ENCODE measurements around the gene MCM8. TPM values are rescaled to one million over a fixed set of nuclear protein-coding genes. Genes with fewer than 3 reads are reported as not detected.
A peak's percentile ranks its signal among the peaks of the same experiment; 100 is the strongest.

The MCM8 gene
- 10 to 100 TPM; 19.9 to 25.4 TPM for total RNA-seq
- 20.3 TPM for polyA plus RNA-seq (ENCODE audit: insufficient read depth, low read depth, low replicate concordance)
- long read RNA-seq, donor 1, partial matches to known transcripts: 0 of 1 reads
- long read RNA-seq, donor 1, other reads (novel, unspliced or antisense): 0 of 1 reads
- long read RNA-seq, donor 2, partial matches to known transcripts: 0 of 1 reads
- long read RNA-seq, donor 2, other reads (novel, unspliced or antisense): 0 of 1 reads

DNA sequence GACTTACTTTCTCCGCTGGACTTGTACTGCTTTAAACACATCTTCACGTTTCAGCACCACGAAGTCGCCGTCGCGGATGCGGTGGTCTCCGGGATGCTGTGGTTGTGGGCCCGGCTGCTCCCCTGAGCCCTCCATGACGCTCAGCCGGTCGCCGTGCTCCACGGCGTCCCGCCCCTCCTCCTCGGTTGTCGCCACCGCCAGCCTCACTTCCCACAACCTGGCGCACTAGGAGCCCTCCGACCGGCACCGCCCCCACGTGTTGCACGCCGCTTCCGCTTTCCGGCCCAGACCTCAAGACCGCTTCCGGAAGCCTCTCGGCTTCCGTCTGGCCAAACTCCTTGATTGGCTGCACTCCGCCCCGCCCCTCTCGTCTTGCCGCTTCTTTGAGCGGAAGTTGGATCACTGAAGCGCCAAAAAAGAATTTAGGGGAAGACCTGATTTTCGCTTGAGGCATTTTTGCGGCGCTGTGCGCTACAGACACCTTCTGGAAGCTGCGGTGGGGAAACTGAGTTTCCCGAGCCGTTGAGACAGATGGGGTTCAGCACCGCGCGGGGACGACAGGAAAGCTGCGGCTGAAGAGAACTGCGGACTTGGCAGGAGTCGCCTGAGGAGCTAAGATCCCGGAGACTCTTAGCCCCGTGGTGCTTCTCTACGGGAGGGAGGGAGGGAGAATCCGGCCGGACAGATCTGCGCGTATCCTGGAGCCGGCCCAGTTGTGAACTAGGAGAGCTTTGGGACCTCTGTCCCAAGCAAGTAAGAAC is at the start of gene MCM8, which contains the start of gene TRMT6:
Gene MCM8, plus strand, starts transcription at position 382 of the 761 bp plus-strand sequence. CDS start 1,364 bp downstream, outside the sequence.
Gene TRMT6, minus strand, starts transcription at position 263 of the 761 bp plus-strand sequence. Its CDS starts 128 bp downstream, at position 135.
- Histone ChIP-seq H3K36me3 (ENCODE audit: low read depth, missing control alignments) (no peaks in the 10 kb centered on the region), H3K4me1 (peaks cover 8% of the 10 kb centered on the region), H3K4me3 (peak within 1 kb of the TSS; percentile 54 to 90), H3K27me3 (no peaks in the 10 kb centered on the region), H3K27ac (peak within 1 kb of the TSS; percentile 48 to 72), H3K9me3 (no peaks in the 10 kb centered on the region)
- WGBS, 2 donors: 0 to 1% methylated on average over 32 to 47 of the region's 61 CpGs
- intact Hi-C loops (cut with DNase I; ENCODE audit: low total_unique reads): no loop called here
- peak; percentile 98 for DNase-seq
- TF ChIP-seq POLR2A (IDR thresholded peaks at IDR 0.05): no peak
- TF ChIP-seq, protein P1, sequence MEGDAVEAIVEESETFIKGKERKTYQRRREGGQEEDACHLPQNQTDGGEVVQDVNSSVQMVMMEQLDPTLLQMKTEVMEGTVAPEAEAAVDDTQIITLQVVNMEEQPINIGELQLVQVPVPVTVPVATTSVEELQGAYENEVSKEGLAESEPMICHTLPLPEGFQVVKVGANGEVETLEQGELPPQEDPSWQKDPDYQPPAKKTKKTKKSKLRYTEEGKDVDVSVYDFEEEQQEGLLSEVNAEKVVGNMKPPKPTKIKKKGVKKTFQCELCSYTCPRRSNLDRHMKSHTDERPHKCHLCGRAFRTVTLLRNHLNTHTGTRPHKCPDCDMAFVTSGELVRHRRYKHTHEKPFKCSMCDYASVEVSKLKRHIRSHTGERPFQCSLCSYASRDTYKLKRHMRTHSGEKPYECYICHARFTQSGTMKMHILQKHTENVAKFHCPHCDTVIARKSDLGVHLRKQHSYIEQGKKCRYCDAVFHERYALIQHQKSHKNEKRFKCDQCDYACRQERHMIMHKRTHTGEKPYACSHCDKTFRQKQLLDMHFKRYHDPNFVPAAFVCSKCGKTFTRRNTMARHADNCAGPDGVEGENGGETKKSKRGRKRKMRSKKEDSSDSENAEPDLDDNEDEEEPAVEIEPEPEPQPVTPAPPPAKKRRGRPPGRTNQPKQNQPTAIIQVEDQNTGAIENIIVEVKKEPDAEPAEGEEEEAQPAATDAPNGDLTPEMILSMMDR (IDR thresholded peaks at IDR 0.05): no peak

DNA sequence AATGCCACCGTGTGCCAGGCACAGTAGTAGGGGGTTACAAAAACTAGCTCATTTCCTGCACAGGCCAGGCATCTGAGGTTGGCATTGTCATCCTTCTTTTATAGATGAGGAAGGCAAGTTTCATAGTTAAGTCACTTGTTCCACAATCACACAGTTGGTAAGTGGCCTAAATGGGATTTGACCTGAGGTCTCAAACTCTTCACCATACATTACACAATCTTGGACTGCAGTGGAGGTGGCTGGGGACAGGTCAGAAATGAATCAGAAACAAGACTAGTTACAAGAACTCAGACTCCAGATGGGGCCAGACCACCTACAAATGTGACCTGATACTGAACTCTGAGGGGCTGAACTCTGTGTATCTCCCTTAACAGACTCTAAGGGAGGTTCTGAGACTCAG is 49.5 kb upstream of the MCM8 start:
- no peak for TF ChIP-seq POLR2A (IDR thresholded peaks at IDR 0.05)
- TF ChIP-seq, protein P1 (IDR thresholded peaks at IDR 0.05): no peak
- 81 to 89% methylated on average over 1 of the region's 1 CpG for WGBS, 2 donors
- no peaks in the 10 kb centered on the region for H3K27me3 ChIP-seq
- H3K4me3 ChIP-seq: no peak overlapping the region
- intact Hi-C loops (cut with DNase I; ENCODE audit: low total_unique reads): no loop called here
- no peaks in the 10 kb centered on the region for H3K9me3 ChIP-seq
- no peaks in the 10 kb centered on the region for H3K4me1 ChIP-seq
- DNase-seq: no peak
- no peaks in the 10 kb centered on the region for H3K36me3 ChIP-seq (ENCODE audit: low read depth, missing control alignments)
- H3K27ac ChIP-seq: no peak overlapping the region

DNA sequence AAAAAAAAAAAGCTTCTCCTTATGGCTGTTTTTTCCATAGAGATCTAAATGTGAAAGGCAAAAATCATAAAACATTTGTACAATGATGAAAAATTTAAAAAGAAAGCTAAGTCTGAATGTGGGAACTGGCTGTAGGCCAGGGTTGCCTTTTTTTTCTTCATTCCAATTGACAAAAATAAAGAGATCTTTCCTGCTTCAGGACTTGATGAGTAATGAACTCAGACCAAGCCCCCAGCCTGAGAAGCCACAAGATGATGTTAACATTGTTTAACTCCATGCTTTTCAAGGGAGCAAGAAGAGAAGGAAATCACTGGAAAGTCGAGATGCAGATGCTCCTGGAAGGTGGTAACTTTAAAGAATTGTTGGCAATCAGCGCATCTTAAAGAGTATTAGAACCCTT is 41.5 kb upstream of the MCM8 start:
- intact Hi-C loops (cut with DNase I; ENCODE audit: low total_unique reads): no loop called here
- 65 to 68% methylated on average over 2 of the region's 2 CpGs for WGBS, 2 donors
- no peaks in the 10 kb centered on the region for H3K4me1 ChIP-seq

DNA sequence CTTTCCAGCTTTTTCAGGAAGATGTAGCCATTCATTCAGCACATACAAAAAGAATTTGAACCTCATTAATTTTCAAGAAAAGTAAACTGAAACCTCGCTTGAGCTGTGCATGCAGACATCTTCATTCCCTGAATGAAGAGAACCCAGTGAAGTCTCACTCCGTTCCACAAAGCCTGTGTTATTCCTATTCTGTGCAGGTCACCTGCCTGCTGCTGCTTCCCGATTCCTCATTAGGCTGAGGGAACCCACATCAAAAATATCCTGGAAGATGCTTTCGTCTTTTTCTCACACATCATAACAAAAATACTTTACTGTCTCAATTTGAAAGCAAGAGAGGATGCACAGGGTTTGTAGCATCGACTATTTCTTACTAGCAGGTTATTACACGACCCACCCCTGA is 40.3 kb upstream of the MCM8 start:
- Histone ChIP-seq H3K4me3 (no peak overlapping the region), H3K36me3 (ENCODE audit: low read depth, missing control alignments) (no peaks in the 10 kb centered on the region), H3K27ac (no peak overlapping the region), H3K27me3 (no peaks in the 10 kb centered on the region), H3K9me3 (no peaks in the 10 kb centered on the region), H3K4me1 (no peaks in the 10 kb centered on the region)
- 42 to 53% methylated on average over 6 of the region's 6 CpGs for WGBS, 2 donors
- no peak for DNase-seq
- TF ChIP-seq POLR2A (IDR thresholded peaks at IDR 0.05): no peak
- TF ChIP-seq, protein P1 (IDR thresholded peaks at IDR 0.05): no peak
- intact Hi-C loops (cut with DNase I; ENCODE audit: low total_unique reads): no loop called here

More for the DNA sequence above, 41.5 kb upstream of the MCM8 start:
- Histone ChIP-seq H3K36me3 (ENCODE audit: low read depth, missing control alignments) (no peaks in the 10 kb centered on the region), H3K27me3 (no peaks in the 10 kb centered on the region), H3K27ac (no peak overlapping the region), H3K4me3 (no peak overlapping the region), H3K9me3 (no peaks in the 10 kb centered on the region)
- no peak for DNase-seq
- TF ChIP-seq POLR2A (IDR thresholded peaks at IDR 0.05): no peak
- TF ChIP-seq, protein P1 (IDR thresholded peaks at IDR 0.05): no peak
